HepG2 (cell line): Measurements from ENCODE around the gene PTPRD. TPM values are rescaled to one million over a fixed set of nuclear protein-coding genes. Genes with fewer than 3 reads are reported as not detected.
A peak's percentile ranks its signal among the peaks of the same experiment; 100 is the strongest.

Experiments
- ATAC-seq: fragments of 200-7000 bp; cut with Tn5 transposase; 3 replicates; pipeline ENCODE4 v1.9.1; 2020; ENCODE audit warnings: mild to moderate bottlenecking, moderate library complexity
- BruUV-seq: library from RNA; stranded (reverse); fragments of 400-500 nt; replicated peaks from 2 replicates; lab custom pipeline; 2021; lab: Mats Ljungman, UMichigan
- CTCF ChIA-PET: fragments of 300-600 bp; formaldehyde crosslinking; extraction: SDS; loops from one replicate; lab custom pipeline; 2021; ENCODE audit warnings: low total read pairs, inconsistent platforms, low intra/inter-chr PET ratio; lab: Yijun Ruan, JAX
- POLR2A ChIA-PET: fragments of 350-600 bp; sonication (Branson Sonifier 250); formaldehyde crosslinking; loops from one replicate; lab custom pipeline; 2020; ENCODE audit warnings: antibody characterized with exemption, inconsistent platforms; lab: Yijun Ruan, JAX
- DNase-seq: peaks from one replicate; pipeline ENCODE4 v3.0.0-alpha.2; 2015; ENCODE audit warnings: low spot score
- FAIRE-seq: peaks from 3 replicates; lab custom pipeline; 2011; peaks lifted over from hg19 to GRCh38; lab: Jason Lieb, UNC
- H2AFZ ChIP-seq: one replicate; pipeline ENCODE4 v1.6.1; 2011; ENCODE audit warnings: low read length, inconsistent platforms
- H3K27ac ChIP-seq: fragments of 300-600 bp; 3 replicates; pipeline ENCODE4 v1.8.0; 2011; ENCODE audit warnings: mixed run types, mild to moderate bottlenecking, mixed read lengths, low read length, inconsistent platforms; ENCODE audit not compliant: insufficient read depth; ENCODE audit errors: extremely low read length
- H3K27me3 ChIP-seq, 2 experiments: fragments of 200-600 bp in 1 of 2; 2 replicates in 1 of 2; 3 replicates in 1 of 2; pipeline versions ENCODE4 v1.6.0 to v1.8.0; 2011; ENCODE audit warnings: low read length in 2 of 2, mild to moderate bottlenecking in 2 of 2, moderate library complexity in 2 of 2, inconsistent platforms in 1 of 2; ENCODE audit not compliant: insufficient read depth in 2 of 2, control insufficient read depth in 1 of 2
- H3K36me3 ChIP-seq, 2 experiments: fragments of 200-600 bp in 1 of 2; replicated peaks in 1 of 2; 2 replicates in 1 of 2; 3 replicates in 1 of 2; pipeline versions ENCODE4 v1.5.1 to v1.8.0; 2011; ENCODE audit warnings: low read length in 2 of 2, inconsistent platforms in 1 of 2; ENCODE audit not compliant: insufficient read depth in 2 of 2, control insufficient read depth in 1 of 2
- H3K4me1 ChIP-seq: 2 replicates; pipeline ENCODE4 v1.5.1; 2012; ENCODE audit warnings: low read length, inconsistent platforms; ENCODE audit not compliant: insufficient read depth
- H3K4me2 ChIP-seq: 2 replicates; pipeline ENCODE4 v1.6.0; 2011; ENCODE audit warnings: low read depth, low read length, inconsistent platforms
- H3K4me3 ChIP-seq, 3 experiments: fragments of 200-600 bp in 1 of 3; sonication (generic), shearing (Covaris generic) in 1 of 3; replicated peaks in 1 of 3; 2 replicates each; pipeline ENCODE4 v1.5.1; 2011 to 2016; ENCODE audit warnings: low read length in 3 of 3, inconsistent platforms in 2 of 3, low read depth in 2 of 3, mild to moderate bottlenecking in 2 of 3, control low read depth in 1 of 3, mixed read lengths in 1 of 3; ENCODE audit not compliant: insufficient read depth in 1 of 3
- H3K79me2 ChIP-seq: one replicate; pipeline ENCODE4 v1.6.1; 2011; ENCODE audit warnings: low read length, inconsistent platforms; ENCODE audit not compliant: insufficient read depth
- H3K9ac ChIP-seq: 2 replicates; pipeline ENCODE4 v1.6.0; 2011; ENCODE audit warnings: mild to moderate bottlenecking, low read depth, low read length, inconsistent platforms; ENCODE audit not compliant: insufficient read depth
- H3K9me3 ChIP-seq: 2 replicates; pipeline ENCODE4 v1.5.1; 2012; ENCODE audit warnings: mild to moderate bottlenecking, low read length
- H4K20me1 ChIP-seq: 2 replicates; pipeline ENCODE4 v1.6.0; 2011; ENCODE audit warnings: inconsistent platforms, mild to moderate bottlenecking, low read length, moderate library complexity; ENCODE audit not compliant: insufficient read depth
- CEBPB ChIP-seq: IDR thresholded peaks from 2 replicates; pipeline ENCODE4 v1.6.1; 2011; ENCODE audit warnings: low read depth, low read length, improper control_type of control experiment, borderline replicate concordance
- DR1 ChIP-seq: sonication (generic); formaldehyde crosslinking; IDR thresholded peaks from 2 replicates; pipeline ENCODE4 v1.8.0; 2021; ENCODE audit warnings: mild to moderate bottlenecking, missing genetic modification reagents, inconsistent platforms
- HDAC1 ChIP-seq: sonication (generic); formaldehyde crosslinking; IDR thresholded peaks from 2 replicates; pipeline ENCODE4 v1.5.1; 2020; ENCODE audit warnings: mild to moderate bottlenecking, missing genetic modification reagents
- HNRNPK ChIP-seq: fragments of 200-400 bp; formaldehyde crosslinking; IDR thresholded peaks from 2 replicates; pipeline ENCODE4 v1.6.1; 2018; ENCODE audit warnings: low read length, low read depth, moderate library complexity, mild to moderate bottlenecking; ENCODE audit not compliant: poor library complexity, severe bottlenecking
- MED13 ChIP-seq: sonication (generic); formaldehyde crosslinking; IDR thresholded peaks from 2 replicates; pipeline ENCODE4 v1.5.0; 2020; ENCODE audit warnings: missing genetic modification reagents
- NCOR1 ChIP-seq: fragments of 200-600 bp; sonication (generic); IDR thresholded peaks from 2 replicates; pipeline ENCODE4 v1.7.0; 2017; ENCODE audit warnings: antibody characterized with exemption, low read length, borderline replicate concordance
- NRL ChIP-seq: sonication (generic); formaldehyde crosslinking; IDR thresholded peaks from 2 replicates; pipeline ENCODE4 v1.5.0; 2020; ENCODE audit warnings: missing genetic modification reagents, mild to moderate bottlenecking, moderate library complexity, borderline replicate concordance
- PAF1 ChIP-seq: IDR thresholded peaks from 2 replicates; pipeline ENCODE4 v1.6.1; 2016; ENCODE audit warnings: missing genetic modification reagents, missing compliant biosample characterization
- SSRP1 ChIP-seq: IDR thresholded peaks from 2 replicates; pipeline ENCODE4 v1.6.1; 2016; ENCODE audit warnings: control low read depth
- TBP ChIP-seq: sonication (generic); formaldehyde crosslinking; IDR thresholded peaks from 2 replicates; pipeline ENCODE4 v1.5.0; 2020; ENCODE audit warnings: missing genetic modification reagents
- ZNF598 ChIP-seq: sonication (generic); formaldehyde crosslinking; IDR thresholded peaks from 2 replicates; pipeline ENCODE4 v1.5.1; 2020; ENCODE audit warnings: mild to moderate bottlenecking, missing genetic modification reagents, borderline replicate concordance
- ZNF709 ChIP-seq: sonication (generic); formaldehyde crosslinking; IDR thresholded peaks from 2 replicates; pipeline ENCODE4 v1.5.0; 2020; ENCODE audit warnings: mild to moderate bottlenecking, missing genetic modification reagents
- WGBS: methylation state at CpG from one replicate; pipeline ENCODE4 v1.1.6; 2017; ENCODE audit warnings: low lambda C conversion rate; 5-methylcytosine and 5-hydroxymethylcytosine counted together
- in situ Hi-C: cut with HindIII; loops from 2 replicates; pipeline ENCODE4 v1.10.0; 2017; ENCODE audit warnings: low pct_unique_long_range_greater_than_20kb; ENCODE audit not compliant: extremely low pct_ligation_motif_present
- intact Hi-C: fragments of 100-400 bp; cut with micrococcal nuclease; formaldehyde crosslinking; loops from one replicate; pipeline ENCODE4 v1.10.0; 2022; ENCODE audit not compliant: unreplicated experiment
- polyA plus RNA-seq, 8 experiments: library from polyadenylated mRNA; depleted of rRNA in 3 of 8; stranded (reverse) in 7 of 8; unstranded in 1 of 8; fragments of >200 nt; fragmentation: Illumina TruSeq in 4 of 8; extraction: Trizol in 4 of 8; gene quantifications; 2 replicates each; pipeline versions ENCODE4 v1.2.1 to v1.2.3, GENCODE V29; 2011 to 2016; ENCODE audit warnings: low read depth in 4 of 8, missing spikeins in 1 of 8, mixed read lengths in 1 of 8; ENCODE audit not compliant: insufficient read depth in 1 of 8
- total RNA-seq, 5 experiments: library from RNA; depleted of rRNA; stranded (reverse); fragments of >200 nt; fragmentation: Illumina TruSeq; extraction: Trizol; gene quantifications; 2 replicates each; pipeline ENCODE4 v1.2.3, GENCODE V29; 2016; ENCODE audit warnings: low read depth in 1 of 5
- TF ChIP-seq, protein P1 (sequence below): sonication (generic); formaldehyde crosslinking; IDR thresholded peaks from 2 replicates; pipeline ENCODE4 v1.5.0; 2020; ENCODE audit warnings: mild to moderate bottlenecking, missing genetic modification reagents, borderline replicate concordance
- TF ChIP-seq, protein P2 (sequence below): sonication (generic); formaldehyde crosslinking; IDR thresholded peaks from 2 replicates; pipeline ENCODE4 v1.4.0; 2020; ENCODE audit warnings: missing genetic modification reagents, mild to moderate bottlenecking, borderline replicate concordance

Gene PTPRD
- total and polyA plus RNA-seq, 2 of the 13 experiments (the other 11 are each of a cell fraction or from before 2014, with no cell fraction given) = 0.05 TPM; not detected in 1

DNA sequence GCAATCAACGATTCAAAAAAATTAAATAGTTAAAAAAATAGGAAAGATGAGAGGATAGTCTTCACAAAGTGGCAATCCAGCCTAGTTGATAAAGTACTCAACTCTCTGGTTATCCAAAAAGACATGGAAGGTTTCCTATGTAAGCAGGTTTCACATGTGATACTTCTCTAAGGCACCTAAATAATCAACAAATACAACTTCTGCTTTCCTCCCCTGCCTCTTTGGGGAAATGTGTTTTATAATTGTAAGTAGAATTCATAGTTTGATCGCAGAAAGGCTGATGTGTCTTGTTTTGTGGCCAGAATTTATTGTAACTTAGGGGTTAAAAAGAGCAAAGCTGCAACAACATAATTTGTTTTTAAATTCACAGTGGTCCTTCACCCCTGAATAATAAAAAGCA, 1957.7 kb downstream of the PTPRD start:
- FAIRE-seq (no peak), ATAC-seq (no peak)
- in situ Hi-C loops = no loop called here

DNA sequence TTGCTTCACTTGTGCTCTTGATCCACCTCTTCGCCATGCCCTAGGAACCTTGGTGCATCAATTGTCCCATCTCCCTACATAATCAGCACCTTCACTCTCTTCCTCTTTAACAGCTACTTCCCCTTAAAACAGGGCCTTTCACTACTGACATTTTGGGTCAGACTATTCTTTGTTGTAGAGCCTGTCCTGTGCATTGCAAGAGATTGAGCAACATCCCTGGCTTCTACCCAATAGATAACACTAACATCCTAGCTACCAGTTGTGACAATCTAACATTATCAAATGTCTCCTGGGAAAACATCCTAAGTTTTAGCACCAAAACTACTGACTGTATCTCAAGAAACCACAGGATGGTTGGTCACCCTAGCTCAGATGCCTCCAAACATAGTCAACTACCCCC, 1958.9 kb downstream of the PTPRD start:
- Histone ChIP-seq H3K27ac (no peak overlapping the region), H3K4me1 (no peaks in the 10 kb centered on the region), H2AFZ (no peak overlapping the region), H3K36me3 (no peaks in the 10 kb centered on the region), H3K9ac (no peak overlapping the region), H3K4me3 (no peak overlapping the region), H3K9me3 (no peaks in the 10 kb centered on the region), H3K4me2 (no peak overlapping the region), H3K27me3 (no peaks in the 10 kb centered on the region), H3K79me2 (no peaks in the 10 kb centered on the region), H4K20me1 (no peaks in the 10 kb centered on the region)
- TF ChIP-seq HNRNPK = no peak
- peak; percentile 38; the same call in 1 of the 2 replicates for TF ChIP-seq CEBPB
- TF ChIP-seq TBP (CRISPR knock-in tag) = no peak
- TF ChIP-seq, protein P1, sequence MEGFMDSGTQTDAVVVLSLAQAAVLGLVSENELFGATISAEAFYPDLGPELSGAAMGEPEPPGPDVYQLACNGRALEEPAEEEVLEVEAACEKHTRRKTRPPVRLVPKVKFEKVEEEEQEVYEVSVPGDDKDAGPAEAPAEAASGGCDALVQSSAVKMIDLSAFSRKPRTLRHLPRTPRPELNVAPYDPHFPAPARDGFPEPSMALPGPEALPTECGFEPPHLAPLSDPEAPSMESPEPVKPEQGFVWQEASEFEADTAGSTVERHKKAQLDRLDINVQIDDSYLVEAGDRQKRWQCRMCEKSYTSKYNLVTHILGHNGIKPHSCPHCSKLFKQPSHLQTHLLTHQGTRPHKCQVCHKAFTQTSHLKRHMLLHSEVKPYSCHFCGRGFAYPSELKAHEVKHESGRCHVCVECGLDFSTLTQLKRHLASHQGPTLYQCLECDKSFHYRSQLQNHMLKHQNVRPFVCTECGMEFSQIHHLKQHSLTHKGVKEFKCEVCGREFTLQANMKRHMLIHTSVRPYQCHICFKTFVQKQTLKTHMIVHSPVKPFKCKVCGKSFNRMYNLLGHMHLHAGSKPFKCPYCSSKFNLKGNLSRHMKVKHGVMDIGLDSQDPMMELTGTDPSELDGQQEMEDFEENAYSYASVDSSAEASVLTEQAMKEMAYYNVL (CRISPR knock-in tag) = no peak
- no peak for TF ChIP-seq HDAC1
- in situ Hi-C loops = no loop called here
- FAIRE-seq (no peak), DNase-seq (no peak), ATAC-seq (no peak)
- POLR2A ChIA-PET = no interaction called here
- intact Hi-C loops = no loop called here
- CTCF ChIA-PET = no interaction called here
- no TSS peak for BruUV-seq
- WGBS = 8% methylated on average over 1 of the region's 1 CpG

More for the DNA sequence above, 1957.7 kb downstream of the PTPRD start:
- Histone ChIP-seq H3K27me3 (no peaks in the 10 kb centered on the region), H3K36me3 (no peaks in the 10 kb centered on the region), H3K4me1 (no peaks in the 10 kb centered on the region), H3K4me2 (no peak overlapping the region)
- WGBS = 3% methylated on average over 2 of the region's 2 CpGs
- TF ChIP-seq ZNF598 (no peak), NCOR1 (no peak), DR1 (CRISPR knock-in tag) (no peak), ZNF709 (CRISPR knock-in tag) (no peak), MED13 (CRISPR knock-in tag) (no peak), SSRP1 (CRISPR knock-in tag) (no peak), PAF1 (CRISPR knock-in tag) (no peak), NRL (no peak)
- TF ChIP-seq, protein P2, sequence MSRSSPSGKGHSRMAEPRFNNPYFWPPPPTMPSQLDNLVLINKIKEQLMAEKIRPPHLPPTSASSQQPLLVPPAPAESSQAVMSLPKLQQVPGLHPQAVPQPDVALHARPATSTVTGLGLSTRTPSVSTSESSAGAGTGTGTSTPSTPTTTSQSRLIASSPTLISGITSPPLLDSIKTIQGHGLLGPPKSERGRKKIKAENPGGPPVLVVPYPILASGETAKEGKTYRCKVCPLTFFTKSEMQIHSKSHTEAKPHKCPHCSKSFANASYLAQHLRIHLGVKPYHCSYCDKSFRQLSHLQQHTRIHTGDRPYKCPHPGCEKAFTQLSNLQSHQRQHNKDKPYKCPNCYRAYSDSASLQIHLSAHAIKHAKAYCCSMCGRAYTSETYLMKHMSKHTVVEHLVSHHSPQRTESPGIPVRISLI (CRISPR knock-in tag) = no peak
- TF ChIP-seq, all 625 proteins: peak for 0
- no peak overlapping the region for H3K4me3 ChIP-seq
- ChIA-PET CTCF (no interaction called here), POLR2A (no interaction called here)
- H2AFZ ChIP-seq = no peak overlapping the region
- no peak overlapping the region for H3K9ac ChIP-seq
- H3K27ac ChIP-seq = no peak overlapping the region
- no TSS peak for BruUV-seq
- H3K9me3 ChIP-seq = no peaks in the 10 kb centered on the region
- DNase-seq = no peak
- no peaks in the 10 kb centered on the region for H4K20me1 ChIP-seq
- intact Hi-C loops = no loop called here
- no peaks in the 10 kb centered on the region for H3K79me2 ChIP-seq
